MCF 10A (cell line): ENCODE measurements around the gene ASB2. TPM values are rescaled to one million over a fixed set of nuclear protein-coding genes. Genes with fewer than 3 reads are reported as not detected.

Experiments used
- BruUV-seq: library from RNA; stranded (reverse); fragments of 400-500 nt; replicated peaks from 2 replicates; lab custom pipeline; 2021; lab: Mats Ljungman, UMichigan
- CTCF ChIA-PET: fragments of 300-600 bp; sonication (Branson Sonifier 250); formaldehyde crosslinking; extraction: SDS; loops from one replicate; lab custom pipeline; 2021; ENCODE audit warnings: antibody characterized with exemption, inconsistent platforms; lab: Yijun Ruan, JAX
- POLR2A ChIA-PET: fragments of 300-600, 350-650 bp; sonication (Branson Sonifier 250); formaldehyde crosslinking; extraction: SDS; loops from one replicate; lab custom pipeline; 2020; ENCODE audit warnings: antibody characterized with exemption, inconsistent platforms; lab: Yijun Ruan, JAX
- DNase-seq: peaks from one replicate; pipeline ENCODE4 v3.0.0-alpha.2; 2018; ENCODE audit not compliant: unreplicated experiment
- H3K27ac Mint-ChIP-seq: one replicate; pipeline ENCODE4 v1.8.0; 2022; ENCODE audit warnings: mild to moderate bottlenecking, low read depth, mixed read lengths; ENCODE audit not compliant: unreplicated experiment
- H3K27me3 Mint-ChIP-seq: one replicate; pipeline ENCODE4 v1.8.0; 2022; ENCODE audit warnings: mixed read lengths; ENCODE audit not compliant: insufficient read depth, unreplicated experiment
- H3K36me3 Mint-ChIP-seq: one replicate; pipeline ENCODE4 v1.8.0; 2022; ENCODE audit warnings: mild to moderate bottlenecking, moderate library complexity, mixed read lengths; ENCODE audit not compliant: insufficient read depth, unreplicated experiment
- H3K4me1 Mint-ChIP-seq: one replicate; pipeline ENCODE4 v1.8.0; 2022; ENCODE audit warnings: mixed read lengths; ENCODE audit not compliant: insufficient read depth, unreplicated experiment
- H3K4me3 Mint-ChIP-seq: one replicate; pipeline ENCODE4 v1.8.0; 2022; ENCODE audit warnings: mild to moderate bottlenecking, moderate library complexity, mixed read lengths; ENCODE audit not compliant: unreplicated experiment
- H3K9me3 Mint-ChIP-seq: one replicate; pipeline ENCODE4 v1.8.0; 2022; ENCODE audit warnings: mixed read lengths; ENCODE audit not compliant: unreplicated experiment
- intact Hi-C: fragments of 100-400 bp; cut with micrococcal nuclease; formaldehyde crosslinking; loops from 2 replicates; pipeline ENCODE4 v1.14.1; 2022
- total RNA-seq: library from RNA; stranded (reverse); gene quantifications from 2 replicates; pipeline ENCODE4 v1.2.3, GENCODE V29; 2022
- TF ChIP-seq, protein P1 (sequence below): fragments of 200-600 bp; IDR thresholded peaks from one replicate; pipeline ENCODE4 v1.8.0; 2022; ENCODE audit warnings: antibody characterized with exemption, mild to moderate bottlenecking; ENCODE audit not compliant: unreplicated experiment

ASB2 gene
- total RNA-seq, 1 experiment from 2014 or later, result not detected

DNA sequence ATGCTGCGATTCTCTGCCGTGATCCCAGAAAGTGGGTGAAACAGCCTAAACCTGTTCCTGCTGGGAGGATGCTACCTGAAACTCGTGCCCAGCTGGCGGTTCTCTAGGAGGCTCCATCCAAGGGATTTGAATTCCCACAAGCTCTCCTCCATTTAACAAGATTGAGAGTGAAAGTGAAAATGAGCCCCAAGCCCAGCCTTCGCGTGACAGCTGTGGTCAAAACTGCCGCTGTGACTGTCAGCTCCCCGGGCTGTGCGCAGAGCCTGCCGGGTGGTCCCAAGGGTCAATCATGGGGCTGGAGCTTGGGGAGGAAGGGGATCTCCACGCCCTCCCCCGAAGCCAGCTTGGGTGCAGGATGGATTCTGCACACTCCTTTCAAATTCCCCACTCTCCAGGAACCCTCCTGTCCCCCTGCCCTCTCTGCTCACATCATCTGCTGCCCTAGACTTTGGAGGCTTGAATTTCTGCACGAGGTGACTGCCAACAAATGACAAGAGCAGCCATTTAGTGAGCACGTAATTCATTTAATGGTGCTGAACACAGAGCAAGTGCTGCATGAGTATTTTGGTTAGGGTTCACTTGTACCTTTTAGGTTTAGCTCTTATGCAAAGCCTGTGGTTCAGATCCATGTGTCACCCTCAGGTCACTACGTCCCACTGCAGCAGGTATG, 5.3 kb downstream of the ASB2 start:
- no peak overlapping the region for H3K4me3 Mint-ChIP-seq
- TF ChIP-seq, protein P1, sequence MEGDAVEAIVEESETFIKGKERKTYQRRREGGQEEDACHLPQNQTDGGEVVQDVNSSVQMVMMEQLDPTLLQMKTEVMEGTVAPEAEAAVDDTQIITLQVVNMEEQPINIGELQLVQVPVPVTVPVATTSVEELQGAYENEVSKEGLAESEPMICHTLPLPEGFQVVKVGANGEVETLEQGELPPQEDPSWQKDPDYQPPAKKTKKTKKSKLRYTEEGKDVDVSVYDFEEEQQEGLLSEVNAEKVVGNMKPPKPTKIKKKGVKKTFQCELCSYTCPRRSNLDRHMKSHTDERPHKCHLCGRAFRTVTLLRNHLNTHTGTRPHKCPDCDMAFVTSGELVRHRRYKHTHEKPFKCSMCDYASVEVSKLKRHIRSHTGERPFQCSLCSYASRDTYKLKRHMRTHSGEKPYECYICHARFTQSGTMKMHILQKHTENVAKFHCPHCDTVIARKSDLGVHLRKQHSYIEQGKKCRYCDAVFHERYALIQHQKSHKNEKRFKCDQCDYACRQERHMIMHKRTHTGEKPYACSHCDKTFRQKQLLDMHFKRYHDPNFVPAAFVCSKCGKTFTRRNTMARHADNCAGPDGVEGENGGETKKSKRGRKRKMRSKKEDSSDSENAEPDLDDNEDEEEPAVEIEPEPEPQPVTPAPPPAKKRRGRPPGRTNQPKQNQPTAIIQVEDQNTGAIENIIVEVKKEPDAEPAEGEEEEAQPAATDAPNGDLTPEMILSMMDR, result no peak
- ChIA-PET CTCF (interaction anchor here (1.3 kb wide), 1 partner anchor 10 kb away, joined by 7 read pairs; no protein-coding TSS in a partner anchor), POLR2A (no interaction called here)
- intact Hi-C loops, result loop anchor here (1.0 kb wide), 1 partner anchor 32 kb away; no protein-coding TSS in a partner anchor
- H3K36me3 Mint-ChIP-seq, result no peaks in the 10 kb centered on the region
- no peaks in the 10 kb centered on the region for H3K9me3 Mint-ChIP-seq
- H3K27me3 Mint-ChIP-seq, result peaks cover 10% of the 10 kb centered on the region
- H3K4me1 Mint-ChIP-seq, result peaks cover under 1% of the 10 kb centered on the region
- H3K27ac Mint-ChIP-seq, result no peak overlapping the region
- DNase-seq, result no peak
- BruUV-seq, result no TSS peak

DNA sequence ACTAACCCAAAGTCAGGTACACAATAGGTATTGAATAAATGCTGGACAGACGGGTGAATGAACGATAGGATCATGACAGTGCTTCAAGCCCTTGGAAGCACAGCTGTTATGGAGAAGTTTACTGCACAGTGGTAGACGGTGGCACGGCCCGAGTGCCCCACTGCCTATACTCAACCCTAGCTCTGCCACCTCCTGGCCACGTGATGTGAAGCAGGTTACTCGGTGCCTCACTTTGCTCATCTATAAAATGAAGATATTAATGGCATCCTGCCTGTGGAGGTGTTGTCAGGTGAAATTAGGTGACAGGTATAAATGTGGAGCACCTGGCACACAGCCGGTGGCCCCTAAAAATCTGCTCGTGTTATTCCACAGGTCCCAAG, 5.8 kb downstream of the ASB2 start:
- intact Hi-C loops, result loop anchor here (1.0 kb wide), 1 partner anchor 31 kb away; no protein-coding TSS in a partner anchor
- no peaks in the 10 kb centered on the region for H3K9me3 Mint-ChIP-seq

DNA sequence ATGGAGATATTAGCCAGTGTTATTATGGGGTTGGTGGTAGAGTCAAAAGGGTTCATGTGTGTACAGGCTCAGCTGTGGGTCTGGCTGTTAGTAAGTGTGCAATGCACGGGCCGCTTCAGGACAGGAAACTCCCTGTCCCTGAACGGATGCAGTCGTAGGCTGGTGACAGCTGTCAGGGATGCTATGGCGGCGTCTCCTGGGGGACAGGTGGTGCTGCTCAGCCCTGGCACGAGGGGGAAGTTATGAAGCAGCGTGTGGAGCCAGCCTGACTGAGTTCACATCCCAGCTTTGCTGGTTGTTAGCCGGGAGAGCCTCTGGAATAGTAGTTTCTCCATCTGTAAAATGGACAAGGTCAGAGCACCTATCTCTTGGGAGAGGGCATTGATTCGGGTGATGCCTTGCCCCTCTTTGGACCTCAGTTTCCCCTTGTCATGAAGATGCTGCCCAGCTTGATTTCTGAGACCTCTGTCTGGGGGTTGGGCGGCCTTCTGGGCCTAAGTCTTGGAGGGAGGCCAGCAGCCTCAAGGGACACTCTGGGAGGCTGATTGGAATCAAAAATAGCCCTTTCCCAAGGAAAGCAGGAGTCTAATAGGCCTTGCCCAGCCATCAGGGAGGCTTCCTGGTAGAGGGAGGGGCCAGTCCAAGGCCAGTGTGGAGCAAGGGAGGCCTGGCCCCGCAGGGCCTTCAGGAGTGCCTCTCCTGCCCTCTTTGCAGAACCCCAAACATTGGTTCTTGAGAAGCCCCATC, 7.1 kb downstream of the ASB2 start:
- TF ChIP-seq, protein P1, result no peak
- DNase-seq, result no peak
- CTCF ChIA-PET, result interaction anchor here (0.6 to 0.8 kb wide), 2 partner anchors 29 to 32 kb away, joined by 3 to 4 read pairs; no protein-coding TSS in a partner anchor
- Mint-ChIP-seq H3K36me3 (no peaks in the 10 kb centered on the region), H3K4me1 (peaks cover 13% of the 10 kb centered on the region), H3K4me3 (no peak overlapping the region), H3K27me3 (no peaks in the 10 kb centered on the region), H3K9me3 (peaks cover 8% of the 10 kb centered on the region), H3K27ac (no peak overlapping the region)
- POLR2A ChIA-PET, result no interaction called here
- no TSS peak for BruUV-seq
- intact Hi-C loops, result no loop called here

More for the DNA sequence above, 5.8 kb downstream of the ASB2 start:
- Mint-ChIP-seq H3K4me1 (peaks cover 5% of the 10 kb centered on the region), H3K36me3 (no peaks in the 10 kb centered on the region), H3K4me3 (no peak overlapping the region), H3K27ac (no peak overlapping the region), H3K27me3 (peaks cover 5% of the 10 kb centered on the region)
- CTCF ChIA-PET, result interaction anchor here (0.7 to 1.3 kb wide), 3 partner anchors 9 to 984 kb away, joined by 3 to 7 read pairs (median 3); no protein-coding TSS in a partner anchor
- TF ChIP-seq, protein P1, result peak; percentile 26
- POLR2A ChIA-PET, result no interaction called here
- peak; percentile 61 for DNase-seq
- BruUV-seq, result no TSS peak

DNA sequence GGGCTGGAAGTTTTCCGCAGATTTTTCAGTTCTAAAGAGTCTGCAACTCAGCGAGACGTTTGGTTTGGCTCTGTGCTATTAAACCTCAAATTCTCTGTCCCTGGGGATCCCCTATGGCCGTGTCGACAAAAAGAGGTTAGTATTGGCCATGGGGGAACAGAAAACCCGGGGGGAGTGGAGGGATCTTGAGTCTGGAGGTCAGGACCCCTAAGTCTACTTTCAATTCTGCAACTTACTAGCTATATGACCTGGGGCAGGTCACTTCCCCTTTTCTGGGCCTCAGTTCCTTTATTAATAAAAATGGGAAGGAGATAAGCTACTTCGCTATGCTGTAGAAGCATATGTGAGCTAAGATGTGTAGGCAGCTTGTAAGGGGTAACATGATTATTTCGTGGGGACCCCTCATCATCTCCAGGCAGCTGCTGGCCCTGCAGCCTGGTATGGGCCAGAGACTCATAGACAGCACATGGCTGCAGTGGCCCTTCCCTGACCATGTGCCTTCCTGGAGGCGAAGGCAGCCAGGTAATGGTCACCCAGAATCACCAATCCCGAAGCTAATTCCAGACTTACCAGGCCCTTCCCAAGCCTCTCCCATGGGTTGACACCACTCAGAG, 8.6 kb downstream of the ASB2 start:
- Mint-ChIP-seq H3K9me3 (peaks cover 8% of the 10 kb centered on the region), H3K27ac (no peak overlapping the region), H3K36me3 (no peaks in the 10 kb centered on the region), H3K4me1 (peaks cover 13% of the 10 kb centered on the region), H3K27me3 (no peaks in the 10 kb centered on the region), H3K4me3 (no peak overlapping the region)
- no TSS peak for BruUV-seq
- TF ChIP-seq, protein P1, result no peak
- CTCF ChIA-PET, result interaction anchor here (1.0 kb wide), 1 partner anchor 28 kb away, joined by 3 read pairs; no protein-coding TSS in a partner anchor
- intact Hi-C loops, result no loop called here
- no peak for DNase-seq
- POLR2A ChIA-PET, result no interaction called here
